OCI-LY3 (cell line): Measurements from ENCODE around the gene PLPP3.

Experiments used
- H2AFZ ChIP-seq: fragments of 200-600, 300-600 bp; shearing (Covaris generic); 2 replicates; pipeline ENCODE4 v1.6.0; 2014; ENCODE audit warnings: antibody characterized with exemption, low read depth, low read length
- H3K27ac ChIP-seq: fragments of 200-600, 300-600 bp; sonication (generic); 2 replicates; pipeline ENCODE4 v1.5.1; 2014; ENCODE audit warnings: mild to moderate bottlenecking, low read length, moderate library complexity, mixed read lengths
- H3K27me3 ChIP-seq: fragments of 200-600, 300-600 bp; sonication (generic); 2 replicates; pipeline ENCODE4 v1.6.1; 2014; ENCODE audit warnings: low read depth, low read length, mixed read lengths
- H3K36me3 ChIP-seq: fragments of 200-600, 300-600 bp; sonication (generic); replicated peaks from 2 replicates; pipeline ENCODE3; 2014; ENCODE audit warnings: low read depth, low read length, mixed read lengths
- H3K4me1 ChIP-seq: fragments of 300-600, 200-600 bp; sonication (generic); 2 replicates; pipeline ENCODE4 v1.6.1; 2014; ENCODE audit warnings: low read length, mixed read lengths
- H3K4me2 ChIP-seq: fragments of 200-600, 300-600 bp; sonication (generic); 2 replicates; pipeline ENCODE4 v1.6.1; 2014; ENCODE audit warnings: low read length, mixed read lengths
- H3K4me3 ChIP-seq: fragments of 300-600, 200-600 bp; sonication (generic); 2 replicates; pipeline ENCODE4 v1.5.1; 2014; ENCODE audit warnings: antibody characterized with exemption, mild to moderate bottlenecking, low read length, moderate library complexity
- H3K79me2 ChIP-seq: fragments of 300-600, 200-600 bp; shearing (Covaris generic); 2 replicates; pipeline ENCODE4 v1.6.1; 2014; ENCODE audit warnings: mild to moderate bottlenecking, low read length, mixed read lengths
- H3K9ac ChIP-seq: fragments of 300-600, 200-600 bp; shearing (Covaris generic); 2 replicates; pipeline ENCODE4 v1.6.0; 2014; ENCODE audit warnings: mild to moderate bottlenecking, low read length, moderate library complexity
- H3K9me3 ChIP-seq: fragments of 200-600, 300-600 bp; shearing (Covaris generic); 2 replicates; pipeline ENCODE4 v1.6.1; 2014; ENCODE audit warnings: low read length, mixed read lengths; ENCODE audit not compliant: insufficient read depth
- H4K20me1 ChIP-seq: fragments of 200-600, 300-600 bp; sonication (generic); 2 replicates; pipeline ENCODE4 v1.6.1; 2016; ENCODE audit warnings: low read length, mixed read lengths; ENCODE audit not compliant: insufficient read depth
- EZH2phosphoT487 ChIP-seq: fragments of 200-600 bp; shearing (Covaris generic); IDR thresholded peaks from 2 replicates; pipeline ENCODE4 v1.6.1; 2018; ENCODE audit warnings: antibody characterized with exemption, mixed run types, low read depth
- TF ChIP-seq, protein P1 (sequence below): fragments of 200-600, 300-600 bp; sonication (generic); IDR thresholded peaks from 2 replicates; pipeline ENCODE4 v1.5.1; 2014; ENCODE audit warnings: antibody characterized with exemption, low read length, low read depth

Gene PLPP3

DNA sequence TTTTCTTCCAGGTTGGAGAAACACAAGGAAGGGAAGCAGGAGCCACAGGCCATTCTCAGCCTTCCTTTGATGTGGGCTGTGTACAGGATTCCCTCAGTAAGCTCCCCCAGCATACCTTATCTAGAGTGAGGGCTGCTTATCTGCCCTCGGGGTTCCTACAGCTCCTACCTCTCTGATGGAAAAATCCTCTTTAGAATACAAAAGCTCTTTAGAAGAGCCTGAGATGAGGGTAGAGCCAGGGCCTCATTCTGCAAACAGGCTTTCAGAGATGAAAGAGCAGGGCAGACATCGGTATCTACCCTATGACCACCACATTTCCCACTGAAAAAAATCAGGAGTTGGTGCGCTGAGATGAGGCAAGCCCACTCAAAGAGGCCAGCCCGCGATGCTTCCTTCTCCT, 85.1 kb downstream of the PLPP3 start:
- TF ChIP-seq, protein P1, sequence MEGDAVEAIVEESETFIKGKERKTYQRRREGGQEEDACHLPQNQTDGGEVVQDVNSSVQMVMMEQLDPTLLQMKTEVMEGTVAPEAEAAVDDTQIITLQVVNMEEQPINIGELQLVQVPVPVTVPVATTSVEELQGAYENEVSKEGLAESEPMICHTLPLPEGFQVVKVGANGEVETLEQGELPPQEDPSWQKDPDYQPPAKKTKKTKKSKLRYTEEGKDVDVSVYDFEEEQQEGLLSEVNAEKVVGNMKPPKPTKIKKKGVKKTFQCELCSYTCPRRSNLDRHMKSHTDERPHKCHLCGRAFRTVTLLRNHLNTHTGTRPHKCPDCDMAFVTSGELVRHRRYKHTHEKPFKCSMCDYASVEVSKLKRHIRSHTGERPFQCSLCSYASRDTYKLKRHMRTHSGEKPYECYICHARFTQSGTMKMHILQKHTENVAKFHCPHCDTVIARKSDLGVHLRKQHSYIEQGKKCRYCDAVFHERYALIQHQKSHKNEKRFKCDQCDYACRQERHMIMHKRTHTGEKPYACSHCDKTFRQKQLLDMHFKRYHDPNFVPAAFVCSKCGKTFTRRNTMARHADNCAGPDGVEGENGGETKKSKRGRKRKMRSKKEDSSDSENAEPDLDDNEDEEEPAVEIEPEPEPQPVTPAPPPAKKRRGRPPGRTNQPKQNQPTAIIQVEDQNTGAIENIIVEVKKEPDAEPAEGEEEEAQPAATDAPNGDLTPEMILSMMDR: no peak
- TF ChIP-seq EZH2phosphoT487: no peak
- no peaks in the 10 kb centered on the region for H3K9me3 ChIP-seq
- H3K4me1 ChIP-seq: no peaks in the 10 kb centered on the region
- no peak overlapping the region for H3K4me3 ChIP-seq
- H3K79me2 ChIP-seq: no peaks in the 10 kb centered on the region
- no peak overlapping the region for H3K9ac ChIP-seq
- no peak overlapping the region for H3K27ac ChIP-seq
- no peak overlapping the region for H2AFZ ChIP-seq
- H3K27me3 ChIP-seq: no peaks in the 10 kb centered on the region
- H4K20me1 ChIP-seq: no peaks in the 10 kb centered on the region
- H3K4me2 ChIP-seq: no peak overlapping the region
- no peaks in the 10 kb centered on the region for H3K36me3 ChIP-seq

- no peaks in the 10 kb centered on the region for H3K4me1 ChIP-seq
- no peak overlapping the region for H3K27ac ChIP-seq
- no peak overlapping the region for H3K4me2 ChIP-seq
- H4K20me1 ChIP-seq: no peaks in the 10 kb centered on the region
- H3K79me2 ChIP-seq: no peaks in the 10 kb centered on the region
- TF ChIP-seq EZH2phosphoT487: no peak
- TF ChIP-seq, protein P1: no peak
- H3K4me3 ChIP-seq: no peak overlapping the region
- H3K9ac ChIP-seq: no peak overlapping the region
- H3K36me3 ChIP-seq: no peaks in the 10 kb centered on the region
- no peak overlapping the region for H2AFZ ChIP-seq
- no peaks in the 10 kb centered on the region for H3K9me3 ChIP-seq
- H3K27me3 ChIP-seq: no peaks in the 10 kb centered on the region
These were observed 85.5 kb downstream of the PLPP3 start for GRCh38 chr1:56493826-56494225.

DNA sequence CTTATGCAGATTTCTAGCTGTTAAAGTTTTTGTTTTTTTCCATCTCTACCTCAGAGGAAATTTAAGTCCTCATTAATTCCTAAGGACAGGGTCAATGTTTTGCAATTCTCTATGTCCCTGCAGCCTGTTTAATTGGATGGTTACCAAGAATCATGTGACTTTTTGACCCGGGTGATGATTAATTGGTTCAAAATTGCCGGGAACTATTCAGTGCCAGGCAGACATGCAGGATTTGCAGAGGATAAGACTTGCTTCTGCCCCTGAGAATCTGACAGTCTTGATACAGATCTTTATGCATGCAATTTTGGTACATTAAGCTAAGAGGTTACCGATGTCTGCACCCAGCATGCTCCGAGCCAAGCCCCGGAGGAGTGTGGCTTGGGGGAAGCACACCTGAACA, 87.9 kb downstream of the PLPP3 start:
- Histone ChIP-seq H3K4me3 (no peak overlapping the region), H3K27ac (no peak overlapping the region), H2AFZ (no peak overlapping the region), H3K79me2 (no peaks in the 10 kb centered on the region), H3K4me1 (no peaks in the 10 kb centered on the region), H3K9ac (no peak overlapping the region), H3K36me3 (no peaks in the 10 kb centered on the region), H3K27me3 (no peaks in the 10 kb centered on the region), H3K9me3 (no peaks in the 10 kb centered on the region), H4K20me1 (no peaks in the 10 kb centered on the region), H3K4me2 (no peak overlapping the region)
- TF ChIP-seq, protein P1: no peak
- no peak for TF ChIP-seq EZH2phosphoT487

DNA sequence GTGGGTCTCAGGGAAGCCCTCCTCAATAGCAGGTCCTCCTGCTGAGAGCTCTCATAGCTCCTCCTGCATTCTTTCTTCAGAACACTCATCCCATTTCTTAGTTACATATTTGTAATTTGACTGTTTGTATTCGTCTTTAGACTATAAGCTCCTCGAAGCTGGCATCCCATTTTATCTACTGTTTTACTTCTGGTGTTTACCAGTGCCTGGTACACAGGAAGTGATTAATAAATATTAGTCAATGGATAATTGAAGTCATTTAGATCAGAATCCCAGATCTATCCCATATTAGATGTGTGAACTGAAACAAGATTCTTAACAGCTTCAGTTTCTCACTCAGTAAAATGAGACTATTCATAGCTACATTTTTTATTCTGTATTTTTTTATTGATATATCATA, 88.7 kb downstream of the PLPP3 start:
- Histone ChIP-seq H4K20me1 (no peaks in the 10 kb centered on the region), H3K27ac (no peak overlapping the region), H3K4me1 (no peaks in the 10 kb centered on the region), H3K79me2 (no peaks in the 10 kb centered on the region), H3K9me3 (no peaks in the 10 kb centered on the region), H3K4me3 (no peak overlapping the region), H3K4me2 (no peak overlapping the region), H2AFZ (no peak overlapping the region), H3K27me3 (no peaks in the 10 kb centered on the region), H3K36me3 (no peaks in the 10 kb centered on the region), H3K9ac (no peak overlapping the region)
- TF ChIP-seq, protein P1: no peak
- no peak for TF ChIP-seq EZH2phosphoT487
